A673 (cell line): Measurements from ENCODE around the gene CDK14.

Experiments used
- CTCF ChIP-seq: fragments of 300-800, 200-600 bp; sonication (generic); conservative IDR thresholded peaks from 2 replicates; pipeline ENCODE4 v1.5.1; 2017; ENCODE audit warnings: low read depth, mild to moderate bottlenecking, antibody characterized with exemption, low read length, moderate library complexity, mixed read lengths
- EZH2 ChIP-seq: fragments of 200-600 bp; sonication (generic); IDR thresholded peaks from 2 replicates; pipeline ENCODE4 v1.6.1; 2017; ENCODE audit warnings: borderline replicate concordance, low read depth, mild to moderate bottlenecking, mixed read lengths, antibody characterized with exemption, low read length; ENCODE audit not compliant: poor library complexity, severe bottlenecking

GRCh38 chr7:90610105-90610504, 14.0 kb downstream of the CDK14 start:
- TF ChIP-seq CTCF = no peak
- TF ChIP-seq EZH2 = no peak
